GM18498 (cell line): ENCODE results near the gene MAOB.
"Not testable (repeated sequence)": the region's sequence is repeated elsewhere in the genome, so short reads cannot be mapped to it uniquely, and the experiment has no call there.

Experiments
- ATAC-seq: cut with Tn5 transposase; IDR thresholded peaks from one replicate; pipeline ENCODE4 v1.9.1; 2021; ENCODE audit warnings: mild to moderate bottlenecking, moderate library complexity; ENCODE audit not compliant: unreplicated experiment

Gene MAOB

GRCh38 chrX:43882294-43882681 is at the start of gene MAOB:
MAOB (minus strand) TSS chrX:43882450; CDS start chrX:43882299, 151 bp downstream.
- no peak for ATAC-seq

GRCh38 chrX:43922032-43922431 is 39.8 kb upstream of the MAOB start:
- ATAC-seq, result not testable (repeated sequence)

DNA sequence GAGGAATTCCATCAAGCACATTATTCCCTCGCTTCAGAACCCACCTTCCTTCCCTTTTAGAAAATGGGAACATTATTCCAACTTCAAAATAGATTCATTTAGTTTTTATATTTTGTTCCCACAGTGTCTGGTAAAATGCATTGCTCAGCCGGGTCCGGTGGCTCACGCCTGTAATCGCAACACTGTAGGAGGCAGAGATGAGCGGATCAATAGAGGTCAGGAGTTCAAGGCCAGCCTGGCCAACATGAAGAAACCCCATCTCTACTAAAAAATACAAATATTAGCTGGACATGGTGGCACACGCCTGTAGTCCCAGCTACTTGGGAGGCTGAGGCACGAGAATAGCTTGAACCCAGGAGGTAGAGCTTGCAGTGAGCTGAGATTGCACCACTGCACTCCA is 28.5 kb upstream of the MAOB start:
- ATAC-seq, result not testable (repeated sequence)

GRCh38 chrX:43910012-43910411 is 27.8 kb upstream of the MAOB start:
- no peak for ATAC-seq

GRCh38 chrX:43909141-43909540 is 26.9 kb upstream of the MAOB start:
- ATAC-seq, result no peak

DNA sequence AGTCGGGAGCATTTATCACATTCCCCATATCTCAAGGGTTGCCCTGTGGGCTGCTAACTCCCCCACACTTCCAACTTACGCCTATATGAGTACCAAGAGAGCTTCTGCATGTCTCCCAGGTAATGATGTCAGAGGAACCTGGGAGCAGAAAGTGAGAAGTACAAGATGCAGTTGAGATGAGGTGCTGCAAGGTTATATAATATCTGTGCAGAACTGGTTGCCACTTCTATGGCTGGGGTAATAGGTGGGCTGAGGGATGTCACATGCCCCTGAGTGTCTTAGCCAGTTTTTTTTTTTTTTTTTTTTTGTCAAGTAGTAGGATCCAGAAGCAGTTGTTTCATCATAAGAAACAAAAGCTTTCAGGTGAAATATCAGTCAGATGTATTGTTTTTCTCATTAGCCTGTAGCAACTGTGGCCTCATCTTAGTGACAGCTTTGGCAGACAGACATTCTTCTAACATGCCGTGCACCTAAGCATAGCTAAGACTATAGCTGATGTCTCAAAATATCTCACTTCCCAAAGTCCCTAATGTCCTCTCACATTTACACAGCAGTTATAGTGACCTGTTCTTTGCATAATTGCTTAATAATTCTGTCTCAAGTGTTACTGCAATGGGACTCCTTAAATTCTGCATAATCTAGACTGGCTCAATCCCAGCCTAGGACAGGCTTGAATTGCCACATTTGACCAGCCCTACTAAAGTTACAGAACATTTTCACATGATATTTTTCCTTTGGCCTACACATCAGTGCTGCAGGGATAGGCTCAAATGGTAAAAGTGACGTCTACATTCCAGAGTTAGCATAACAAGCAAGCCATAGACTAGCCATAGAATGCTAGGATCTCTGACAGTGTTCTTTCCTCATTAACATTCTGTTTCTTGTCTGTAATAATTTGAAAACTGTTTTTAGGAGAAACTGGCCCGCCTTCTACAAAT is 17.9 kb upstream of the MAOB start:
- ATAC-seq, result no peak

- no peak for ATAC-seq
Observed at GRCh38 chrX:43898406-43899035, 16.3 kb upstream of the MAOB start.

GRCh38 chrX:43897290-43897689 is 15.0 kb upstream of the MAOB start:
- ATAC-seq, result no peak

GRCh38 chrX:43892336-43892870 is 10.2 kb upstream of the MAOB start:
- ATAC-seq, result no peak

- no peak for ATAC-seq
Observed at GRCh38 chrX:43885617-43886016, 3.4 kb upstream of the MAOB start.

GRCh38 chrX:43881410-43882293 is 598 bp downstream of the MAOB start:
- ATAC-seq, result no peak

DNA sequence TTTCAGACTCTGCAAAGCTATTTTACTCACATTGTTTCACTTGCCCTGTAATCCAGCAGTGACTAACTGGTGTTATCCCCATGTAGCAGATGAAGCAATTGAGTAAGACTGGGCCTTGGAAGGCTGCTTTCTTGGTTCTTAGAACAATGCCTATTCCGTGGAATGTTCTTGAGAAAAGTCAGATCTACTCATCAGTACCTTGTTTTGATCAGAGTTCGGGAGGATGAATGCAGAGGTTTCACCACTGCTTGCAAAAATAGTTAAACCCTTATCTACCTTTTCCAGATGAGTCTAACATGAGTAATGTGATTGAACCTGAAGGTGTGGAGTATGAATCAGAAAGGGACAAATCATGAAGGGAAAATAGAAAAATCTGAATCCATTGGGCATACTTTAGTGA is 1.8 kb downstream of the MAOB start:
- ATAC-seq, result no peak

- no peak for ATAC-seq
Observed at GRCh38 chrX:43878906-43879526, 3.2 kb downstream of the MAOB start.

DNA sequence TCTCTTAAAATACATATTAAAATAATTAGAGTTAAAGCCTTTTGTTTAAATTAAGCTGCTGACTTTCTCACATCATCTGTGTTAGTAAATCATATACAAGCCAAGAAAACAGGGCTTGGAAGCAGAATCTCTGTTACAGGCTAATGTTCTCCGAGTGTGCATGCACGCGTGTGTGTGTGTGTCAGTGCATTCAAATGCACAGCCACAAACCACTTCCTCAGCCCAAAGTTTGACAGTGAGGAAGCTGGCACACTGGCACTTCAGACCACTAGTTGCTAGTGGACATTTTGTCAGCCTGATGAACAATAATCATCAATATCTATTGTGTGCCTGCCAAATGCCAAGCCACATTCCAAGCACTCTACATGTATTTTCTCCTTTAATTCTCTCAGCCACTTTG is 5.6 kb downstream of the MAOB start:
- no peak for ATAC-seq

GRCh38 chrX:43870758-43871419 is 11.4 kb downstream of the MAOB start:
- no peak for ATAC-seq

DNA sequence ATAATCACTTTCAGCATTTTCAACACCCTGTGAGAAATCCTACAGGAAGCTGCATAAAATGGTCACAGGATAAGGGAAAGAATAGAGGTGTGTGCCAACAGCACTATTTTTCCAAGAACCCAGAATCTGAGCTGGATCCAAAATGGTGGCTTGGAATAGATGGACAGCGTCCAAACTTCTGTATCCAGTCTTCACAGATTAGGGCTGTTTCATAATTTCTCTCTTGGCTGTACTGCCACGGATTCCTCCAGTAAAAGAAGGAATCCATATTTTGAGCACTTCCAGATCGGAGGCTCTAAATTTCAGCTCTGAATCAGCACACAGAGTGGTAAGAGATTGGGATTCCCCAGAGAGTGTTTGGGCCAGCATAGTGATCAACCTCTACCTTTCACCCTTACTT is 12.2 kb downstream of the MAOB start:
- no peak for ATAC-seq

DNA sequence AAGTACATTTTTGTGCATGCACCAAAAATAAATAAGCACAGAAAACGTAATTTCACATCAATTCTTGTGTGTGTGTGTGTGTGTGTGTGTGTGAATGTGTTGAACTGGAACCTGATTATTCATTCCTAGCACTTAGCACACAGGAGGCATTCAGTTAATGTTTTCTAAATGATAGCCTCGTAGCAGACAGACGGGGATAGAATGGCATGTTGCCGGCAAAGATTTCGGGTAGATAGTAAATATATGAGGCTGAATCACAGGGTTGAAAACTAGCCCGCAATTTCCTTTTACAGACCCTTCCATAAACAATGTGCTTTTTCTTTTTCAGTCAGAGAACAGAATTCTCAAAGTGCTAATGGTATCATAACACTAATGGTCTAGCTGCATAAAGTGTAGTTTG is 13.5 kb downstream of the MAOB start:
- no peak for ATAC-seq

DNA sequence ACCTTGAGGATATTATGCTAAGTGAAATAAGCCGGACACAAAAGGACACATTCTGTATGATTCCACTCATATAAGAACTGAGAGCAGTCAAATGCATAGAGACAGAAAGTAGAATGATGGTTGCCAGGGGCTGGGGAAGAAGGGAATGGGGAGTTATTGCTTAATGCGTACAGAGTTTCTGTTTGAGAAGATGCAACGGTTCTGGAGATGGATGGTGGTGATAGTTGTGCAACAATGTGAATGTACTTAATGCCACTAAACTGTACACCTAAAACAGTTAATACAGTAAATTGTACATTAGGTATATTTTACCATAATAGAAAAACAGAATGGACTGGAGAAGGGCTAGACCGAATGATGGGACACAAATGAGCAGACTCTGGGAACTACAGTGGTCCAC is 15.8 kb downstream of the MAOB start:
- ATAC-seq, result no peak

DNA sequence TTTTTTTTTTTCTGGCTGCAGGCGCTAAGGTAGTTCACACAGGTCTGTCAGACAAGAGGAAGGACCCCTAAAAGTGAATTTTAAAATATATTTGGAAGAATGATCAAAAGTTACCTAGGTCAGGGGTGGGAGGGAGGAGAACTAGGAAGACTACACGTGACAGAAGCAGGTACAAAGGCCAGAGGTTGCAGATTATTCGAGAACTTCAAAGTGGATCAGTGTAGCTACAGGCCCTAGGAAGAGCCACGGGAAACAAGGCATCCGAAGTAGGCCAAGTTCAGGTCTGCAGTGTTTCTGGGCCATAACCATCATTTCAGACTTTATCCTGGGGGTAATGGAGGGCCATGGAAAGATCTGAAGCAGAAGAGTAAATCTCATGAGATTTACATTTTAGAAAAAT is 16.5 kb downstream of the MAOB start:
- ATAC-seq, result no peak

DNA sequence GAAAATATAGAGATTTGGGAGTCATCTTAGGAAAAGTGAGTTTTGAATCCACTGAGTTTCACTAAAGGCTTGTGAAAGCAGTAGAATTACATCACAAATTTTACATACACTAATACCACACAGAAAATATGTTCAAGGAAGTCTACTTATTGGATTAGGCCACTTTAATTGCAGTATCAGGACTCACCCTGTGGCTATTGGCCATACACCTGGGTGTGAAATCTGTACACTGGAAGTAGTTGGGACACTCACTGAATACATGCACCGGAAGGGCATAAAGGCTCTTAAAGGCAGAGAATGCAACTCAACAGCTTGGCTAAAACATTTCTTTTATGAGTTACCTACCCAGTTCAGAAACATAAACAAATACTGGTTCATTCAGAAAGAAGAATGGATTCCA is 19.8 kb downstream of the MAOB start:
- ATAC-seq, result no peak
